Liver (tissue), 9 donors: Measurements from ENCODE around the gene PTCD1. TPM values are rescaled to one million over a fixed set of nuclear protein-coding genes. Genes with fewer than 3 reads are reported as not detected.
"Not testable (repeated sequence)": the region's sequence is repeated elsewhere in the genome, so short reads cannot be mapped to it uniquely, and the experiment has no call there.

Source experiments
- DNase-seq: peaks from one replicate; pipeline ENCODE4 v3.0.0-alpha.2; 2017; ENCODE audit warnings: low spot score
- H3K27ac ChIP-seq, 2 donors: one replicate each; pipeline ENCODE4 v1.7.0; 2013; ENCODE audit warnings: inconsistent platforms in 2 of 2, low read length in 2 of 2, control low read depth in 1 of 2, low read depth in 1 of 2, mild to moderate bottlenecking in 1 of 2
- H3K27me3 ChIP-seq, 4 donors: one replicate each; pipeline versions ENCODE4 v1.6.1 to v1.7.0; 2013; ENCODE audit warnings: low read length in 3 of 4, inconsistent platforms in 1 of 4, mild to moderate bottlenecking in 1 of 4, moderate library complexity in 1 of 4; ENCODE audit not compliant: control insufficient read depth in 4 of 4, insufficient read depth in 4 of 4
- H3K36me3 ChIP-seq, 4 donors: one replicate each; pipeline versions ENCODE4 v1.6.1 to v1.7.0; 2013; ENCODE audit warnings: low read length in 3 of 4, mild to moderate bottlenecking in 3 of 4, low read depth in 1 of 4, moderate library complexity in 1 of 4; ENCODE audit not compliant: control insufficient read depth in 4 of 4, insufficient read depth in 3 of 4
- H3K4me1 ChIP-seq, 4 donors: one replicate each; pipeline versions ENCODE4 v1.6.1 to v1.7.0; 2013; ENCODE audit warnings: low read length in 3 of 4, mild to moderate bottlenecking in 3 of 4, moderate library complexity in 1 of 4; ENCODE audit not compliant: control insufficient read depth in 4 of 4, insufficient read depth in 4 of 4
- H3K4me3 ChIP-seq, 3 donors: one replicate each; pipeline versions ENCODE4 v1.6.1 to v1.7.0; 2013; ENCODE audit warnings: low read length in 3 of 3, control low read depth in 1 of 3, low read depth in 1 of 3, mild to moderate bottlenecking in 1 of 3
- H3K9ac ChIP-seq, 2 donors: one replicate each; pipeline ENCODE4 v1.7.0; 2013; ENCODE audit warnings: low read length in 2 of 2, mild to moderate bottlenecking in 2 of 2, moderate library complexity in 2 of 2, control low read depth in 1 of 2, low read depth in 1 of 2
- H3K9me3 ChIP-seq, 4 donors: one replicate each; pipeline versions ENCODE4 v1.6.1 to v1.7.0; 2013; ENCODE audit warnings: low read length in 3 of 4; ENCODE audit not compliant: control insufficient read depth in 4 of 4
- ATF3 ChIP-seq: IDR thresholded peaks from 2 replicates; pipeline ENCODE4 v1.6.1; 2016; ENCODE audit warnings: antibody characterized with exemption
- CTCF ChIP-seq: fragments of 150-350 bp; IDR thresholded peaks from 2 replicates; pipeline ENCODE4 v1.5.1; 2017; ENCODE audit warnings: improper control_type of control experiment, low read depth, low read length; ENCODE audit not compliant: missing input control
- EGR1 ChIP-seq, 2 donors: IDR thresholded peaks; 2 replicates each; pipeline ENCODE4 v1.6.1; 2016 to 2018; ENCODE audit warnings: antibody characterized with exemption in 2 of 2, low read depth in 2 of 2
- FOXA2 ChIP-seq: IDR thresholded peaks from 2 replicates; pipeline ENCODE4 v1.6.1; 2016; ENCODE audit warnings: antibody characterized with exemption
- GABPA ChIP-seq, 2 donors: IDR thresholded peaks in 1 of 2; conservative IDR thresholded peaks in 1 of 2; 2 replicates each; pipeline ENCODE4 v1.6.1; 2016; ENCODE audit warnings: antibody characterized with exemption in 2 of 2, mild to moderate bottlenecking in 1 of 2, moderate library complexity in 1 of 2
- HNF4A ChIP-seq, 2 donors: conservative IDR thresholded peaks; 2 replicates each; pipeline ENCODE4 v1.6.1; 2016; ENCODE audit warnings: antibody characterized with exemption in 2 of 2, mild to moderate bottlenecking in 2 of 2
- HNF4G ChIP-seq: IDR thresholded peaks from 2 replicates; pipeline ENCODE4 v1.6.1; 2016; ENCODE audit warnings: antibody characterized with exemption
- JUND ChIP-seq, 2 donors: IDR thresholded peaks; 2 replicates each; pipeline ENCODE4 v1.6.1; 2016; ENCODE audit warnings: antibody characterized with exemption in 2 of 2
- MAX ChIP-seq: IDR thresholded peaks from 2 replicates; pipeline ENCODE4 v1.6.1; 2016; ENCODE audit warnings: antibody characterized with exemption
- NR2F2 ChIP-seq: IDR thresholded peaks from 2 replicates; pipeline ENCODE4 v1.6.1; 2016; ENCODE audit warnings: antibody characterized with exemption
- RAD21 ChIP-seq, 2 donors: IDR thresholded peaks; 2 replicates each; pipeline ENCODE4 v1.6.1; 2016; ENCODE audit warnings: antibody characterized with exemption in 2 of 2, mild to moderate bottlenecking in 2 of 2
- REST ChIP-seq: IDR thresholded peaks from 2 replicates; pipeline ENCODE4 v1.6.1; 2016; ENCODE audit warnings: antibody characterized with exemption, mild to moderate bottlenecking
- RXRA ChIP-seq, 2 donors: IDR thresholded peaks; 2 replicates each; pipeline ENCODE4 v1.6.1; 2017 to 2018; ENCODE audit warnings: antibody characterized with exemption in 2 of 2, mild to moderate bottlenecking in 1 of 2
- SP1 ChIP-seq: IDR thresholded peaks from 2 replicates; pipeline ENCODE4 v1.6.1; 2018; ENCODE audit warnings: antibody characterized with exemption, mild to moderate bottlenecking
- TAF1 ChIP-seq: conservative IDR thresholded peaks from 2 replicates; pipeline ENCODE4 v1.6.1; 2016; ENCODE audit warnings: antibody characterized with exemption, mild to moderate bottlenecking
- YY1 ChIP-seq: IDR thresholded peaks from 2 replicates; pipeline ENCODE4 v1.6.1; 2016; ENCODE audit warnings: antibody characterized with exemption, mild to moderate bottlenecking
- ZBTB33 ChIP-seq: IDR thresholded peaks from 2 replicates; pipeline ENCODE4 v1.6.1; 2016; ENCODE audit warnings: antibody characterized with exemption
- WGBS: extraction: QIAGEN DNeasy Blood & Tissue Kit; methylation state at CpG from one replicate; pipeline ENCODE4 v1.1.7; 2013; 5-methylcytosine and 5-hydroxymethylcytosine counted together
- polyA plus RNA-seq, 2 donors: library from polyadenylated mRNA; stranded (reverse) in 1 of 2; unstranded in 1 of 2; fragments of 200-250 nt in 1 of 2; fragments of >200 nt in 1 of 2; fragmentation: Nextera tagmentation in 1 of 2; extraction: Ambion mirVana in 1 of 2; gene quantifications; one replicate each; pipeline versions ENCODE4 v1.2.1 to v1.2.3, GENCODE V29; 2013 to 2015
- total RNA-seq, 2 donors: library from RNA; depleted of rRNA; stranded (reverse); fragments of >200 nt; gene quantifications; one replicate each; pipeline ENCODE4 v1.2.3, GENCODE V29; 2014
- donor health status: healthy.
- donor health status: healthy.
- donor health status: healthy.
- donor health status: healthy.
- donor health status: healthy.

Gene PTCD1
- total and polyA plus RNA-seq, 4 donors, result 3.1 to 4.3 (median 3.8) TPM

GRCh38 chr7:99433158-99433557 lies 5.4 kb downstream of the PTCD1 start:
- TF ChIP-seq CTCF, result no peak
- no peak for TF ChIP-seq GABPA (IDR thresholded peaks at IDR 0.05 in 1 of 2, conservative IDR thresholded peaks at IDR 0.05 in 1 of 2)
- TF ChIP-seq FOXA2, result no peak
- TF ChIP-seq ZBTB33, result no peak
- no peak for TF ChIP-seq NR2F2
- TF ChIP-seq EGR1 (IDR thresholded peaks at IDR 0.05; ENCODE audit: low read depth in 2 of 2), result no peak
- TF ChIP-seq JUND (IDR thresholded peaks at IDR 0.05), result no peak
- no peak for TF ChIP-seq REST
- TF ChIP-seq RAD21 (IDR thresholded peaks at IDR 0.05), result no peak
- TF ChIP-seq MAX, result no peak
- TF ChIP-seq SP1, result no peak
- TF ChIP-seq RXRA (IDR thresholded peaks at IDR 0.05), result no peak
- TF ChIP-seq HNF4G, result no peak
- no peak for TF ChIP-seq YY1
- TF ChIP-seq TAF1, result no peak
- TF ChIP-seq ATF3, result no peak
- no peak for TF ChIP-seq HNF4A (conservative IDR thresholded peaks at IDR 0.05)
- Histone ChIP-seq H3K27me3 (no peaks in the 10 kb centered on the region), H3K27ac (no peak overlapping the region), H3K36me3 (peaks cover 5 to 41% (median 12%) of the 10 kb centered on the region in 4 donors), H3K9ac (no peak overlapping the region), H3K4me3 (no peak overlapping the region), H3K9me3 (no peaks in the 10 kb centered on the region), H3K4me1 (peaks cover 2 to 4% (median 4%) of the 10 kb centered on the region in 4 donors)
- no peak for DNase-seq
- 97% methylated on average over 9 of the region's 9 CpGs for WGBS

- not testable (repeated sequence) for DNase-seq, H3K27me3 ChIP-seq, H3K4me3 ChIP-seq, H3K4me1 ChIP-seq, H3K9ac ChIP-seq, H3K9me3 ChIP-seq, H3K27ac ChIP-seq
- 86% methylated on average over 13 of the region's 13 CpGs for WGBS
- H3K36me3 ChIP-seq, result peaks cover 5 to 41% (median 12%) of the 10 kb centered on the region in 4 donors
Measured at GRCh38 chr7:99431756-99432540, 6.7 kb downstream of the PTCD1 start.
